Tibial nerve (tissue), 4 donors: Measurements from ENCODE around the gene CCDC160. TPM values are rescaled to one million over a fixed set of nuclear protein-coding genes. Genes with fewer than 3 reads are reported as not detected.
A peak's percentile ranks its signal among the peaks of the same experiment; 100 is the strongest.

Experiments used
- DNase-seq, 2 donors: peaks; one replicate each; pipeline ENCODE4 v3.0.0-alpha.2; 2019; ENCODE audit warnings: low spot score in 2 of 2
- H3K27ac ChIP-seq, 4 donors: fragments of 200-600 bp; sonication (generic) in 3 of 4; one replicate each; pipeline ENCODE4 v1.5.1; 2017 to 2019; ENCODE audit warnings: mild to moderate bottlenecking in 1 of 4
- H3K27me3 ChIP-seq, 2 donors: fragments of 200-600 bp; sonication (generic) in 1 of 2; one replicate each; pipeline versions ENCODE4 v1.5.1 to v1.6.0; 2017 to 2019
- H3K36me3 ChIP-seq, 3 donors: fragments of 200-600 bp; sonication (generic); one replicate each; pipeline ENCODE4 v1.5.1; 2018 to 2019
- H3K4me1 ChIP-seq, 4 donors: fragments of 200-600 bp; sonication (generic) in 3 of 4; one replicate each; pipeline ENCODE4 v1.5.1; 2017 to 2019
- H3K4me3 ChIP-seq, 4 donors: fragments of 200-600 bp; sonication (generic) in 3 of 4; one replicate each; pipeline ENCODE4 v1.5.1; 2017 to 2019; ENCODE audit warnings: mild to moderate bottlenecking in 1 of 4, moderate library complexity in 1 of 4
- H3K9me3 ChIP-seq, 4 donors: fragments of 200-600 bp; sonication (generic) in 3 of 4; one replicate each; pipeline ENCODE4 v1.5.1; 2017 to 2019
- EP300 ChIP-seq, 2 donors: sonication (generic); formaldehyde crosslinking; IDR thresholded peaks; one replicate each; pipeline ENCODE4 v1.6.1; 2017; ENCODE audit warnings: antibody characterized with exemption in 2 of 2, mild to moderate bottlenecking in 1 of 2
- POLR2A ChIP-seq, 2 donors: fragments of 450-650 bp; IDR thresholded peaks; one replicate each; pipeline ENCODE4 v1.6.1; 2017; ENCODE audit warnings: antibody characterized with exemption in 2 of 2, mild to moderate bottlenecking in 2 of 2, moderate library complexity in 2 of 2
- WGBS, 2 donors: methylation state at CpG; one replicate each; pipeline ENCODE4 v1.1.5; 2018; 5-methylcytosine and 5-hydroxymethylcytosine counted together
- total RNA-seq, 4 donors: library from RNA; depleted of rRNA; stranded (reverse); fragments of >200 nt; gene quantifications; one replicate each; pipeline ENCODE4 v1.1.0, GENCODE V29; 2016
- TF ChIP-seq, protein P1 (sequence below), 5 experiments: fragments of 200-600 bp in 3 of 5; fragments of 450-650 bp in 2 of 5; sonication (generic) in 3 of 5; IDR thresholded peaks; one replicate each; pipeline ENCODE4 v1.5.1; 2016 to 2019; ENCODE audit warnings: antibody characterized with exemption in 5 of 5, mild to moderate bottlenecking in 3 of 5, moderate library complexity in 2 of 5

Gene CCDC160
- 1 to 10 TPM in 2 of 4 donors, not detected in 2; 2.1 to 4.2 TPM for total RNA-seq

DNA sequence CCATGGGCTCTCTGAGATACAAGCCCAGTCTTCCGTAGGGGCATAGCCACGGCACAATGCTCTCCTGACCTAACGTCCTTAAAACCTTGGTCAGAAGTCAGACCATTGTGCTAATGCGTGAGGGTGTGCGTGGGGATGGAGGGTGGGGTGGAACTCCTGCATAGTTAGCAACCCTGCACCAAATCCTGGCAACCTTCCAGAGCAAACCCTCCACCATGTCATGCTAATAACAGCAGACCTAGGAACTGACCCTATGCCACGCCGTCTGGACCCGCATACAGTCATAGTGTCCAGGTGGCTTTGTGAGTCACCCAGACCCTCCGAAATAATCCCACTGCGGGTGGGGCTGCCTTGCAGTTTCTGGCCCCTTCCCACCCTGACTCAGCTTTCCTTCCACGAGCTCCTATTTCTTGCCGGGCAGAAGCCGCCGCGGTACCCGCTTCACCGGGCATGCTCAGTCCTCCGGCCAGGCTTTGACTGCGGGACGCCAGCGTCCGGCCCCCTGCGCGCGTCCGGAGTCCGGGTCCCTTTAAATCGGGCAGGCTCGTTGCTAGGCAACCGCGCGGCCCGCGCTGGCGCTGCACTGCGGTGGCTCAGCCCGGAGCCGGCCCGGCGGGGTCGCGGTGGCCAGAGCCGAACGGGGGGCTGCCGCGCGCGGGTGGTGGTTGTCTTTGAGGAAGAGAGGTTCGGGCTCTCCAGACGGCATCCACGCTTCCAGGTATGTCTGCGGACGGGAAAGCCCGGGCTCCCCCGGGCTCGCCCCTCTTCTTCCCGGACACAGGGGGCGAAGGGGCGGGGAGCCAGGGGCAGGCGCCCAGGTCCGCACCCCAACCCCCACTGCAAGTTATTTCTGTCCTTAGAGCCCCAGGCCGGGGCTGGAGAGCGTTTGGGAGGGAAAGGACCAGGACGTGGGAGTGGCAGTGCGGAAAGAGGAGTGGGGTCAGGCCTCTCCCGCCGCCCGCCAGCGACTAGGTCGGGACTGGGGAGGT lies at the start of gene CCDC160:
TSS of gene CCDC160 (plus strand) at position 557 of the 989 bp plus-strand sequence. CDS start 7,619 bp downstream, outside the sequence.
- Histone ChIP-seq H3K4me1 (no peaks in the 10 kb centered on the region), H3K9me3 (no peaks in the 10 kb centered on the region), H3K36me3 (no peaks in the 10 kb centered on the region), H3K27ac (peak within 1 kb of the TSS in 1 of 4 donors; percentile 56), H3K4me3 (peak within 1 kb of the TSS; percentile 40 to 71 (median 50)), H3K27me3 (peaks cover 0 to 10% of the 10 kb centered on the region in 2 donors)
- peak; percentile 8 to 14 for DNase-seq
- WGBS, 2 donors = 1 to 34% methylated on average over 16 to 68 of the region's 70 CpGs
- TF ChIP-seq EP300 (IDR thresholded peaks at IDR 0.05) (no peak), POLR2A (IDR thresholded peaks at IDR 0.05) (no peak)
- TF ChIP-seq, protein P1, sequence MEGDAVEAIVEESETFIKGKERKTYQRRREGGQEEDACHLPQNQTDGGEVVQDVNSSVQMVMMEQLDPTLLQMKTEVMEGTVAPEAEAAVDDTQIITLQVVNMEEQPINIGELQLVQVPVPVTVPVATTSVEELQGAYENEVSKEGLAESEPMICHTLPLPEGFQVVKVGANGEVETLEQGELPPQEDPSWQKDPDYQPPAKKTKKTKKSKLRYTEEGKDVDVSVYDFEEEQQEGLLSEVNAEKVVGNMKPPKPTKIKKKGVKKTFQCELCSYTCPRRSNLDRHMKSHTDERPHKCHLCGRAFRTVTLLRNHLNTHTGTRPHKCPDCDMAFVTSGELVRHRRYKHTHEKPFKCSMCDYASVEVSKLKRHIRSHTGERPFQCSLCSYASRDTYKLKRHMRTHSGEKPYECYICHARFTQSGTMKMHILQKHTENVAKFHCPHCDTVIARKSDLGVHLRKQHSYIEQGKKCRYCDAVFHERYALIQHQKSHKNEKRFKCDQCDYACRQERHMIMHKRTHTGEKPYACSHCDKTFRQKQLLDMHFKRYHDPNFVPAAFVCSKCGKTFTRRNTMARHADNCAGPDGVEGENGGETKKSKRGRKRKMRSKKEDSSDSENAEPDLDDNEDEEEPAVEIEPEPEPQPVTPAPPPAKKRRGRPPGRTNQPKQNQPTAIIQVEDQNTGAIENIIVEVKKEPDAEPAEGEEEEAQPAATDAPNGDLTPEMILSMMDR (IDR thresholded peaks at IDR 0.05) = no peak

DNA sequence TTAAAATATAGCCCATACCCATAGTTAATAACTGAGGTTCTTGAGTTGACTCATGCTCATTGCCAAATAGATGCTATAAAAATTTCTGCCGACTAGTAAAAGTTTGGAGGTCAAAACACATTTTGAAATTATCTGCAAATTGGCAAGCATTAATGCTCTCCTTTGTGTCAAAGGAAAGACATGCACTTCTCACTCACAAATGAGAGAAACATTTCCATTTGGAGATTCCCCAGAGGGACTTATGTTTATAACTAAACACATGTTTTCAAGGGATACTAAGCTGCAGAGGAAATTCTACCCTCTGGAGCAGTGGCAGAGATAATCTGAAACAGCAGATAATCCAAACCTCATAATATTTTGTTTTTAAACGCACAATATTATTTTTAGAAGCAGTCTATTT lies 45.7 kb upstream of the CCDC160 start:
- H3K9me3 ChIP-seq = no peaks in the 10 kb centered on the region
- H3K27ac ChIP-seq = no peak overlapping the region
- H3K4me1 ChIP-seq = no peaks in the 10 kb centered on the region
- WGBS, 2 donors = 13 to 32% methylated on average over 2 of the region's 2 CpGs
- no peaks in the 10 kb centered on the region for H3K36me3 ChIP-seq
- TF ChIP-seq EP300 (IDR thresholded peaks at IDR 0.05) (no peak), POLR2A (IDR thresholded peaks at IDR 0.05) (no peak)
- TF ChIP-seq, protein P1 (IDR thresholded peaks at IDR 0.05) = no peak
- peaks cover 0 to 8% of the 10 kb centered on the region in 2 donors for H3K27me3 ChIP-seq
- H3K4me3 ChIP-seq = no peak overlapping the region
- DNase-seq = no peak

DNA sequence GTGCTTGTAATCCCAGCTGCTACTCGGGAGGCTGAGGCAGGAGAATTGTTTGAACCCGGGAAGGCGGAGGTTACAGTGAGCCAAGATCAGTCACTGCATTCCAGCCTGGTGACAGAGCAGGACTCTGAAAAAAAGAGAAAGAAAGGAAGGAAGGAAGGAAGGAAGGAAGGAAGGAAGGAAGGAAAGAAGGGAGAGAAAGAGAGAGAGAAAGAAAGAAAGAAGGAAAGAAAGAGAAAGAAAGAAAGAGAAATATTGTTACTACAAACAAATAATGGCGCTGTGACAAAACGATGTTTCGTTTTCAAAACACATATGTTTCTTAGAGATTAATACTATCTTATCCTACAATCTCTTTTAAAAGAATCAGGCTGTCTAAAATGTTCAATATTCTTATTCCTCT lies 42.1 kb upstream of the CCDC160 start:
- Histone ChIP-seq H3K4me3 (no peak overlapping the region), H3K27ac (no peak overlapping the region), H3K27me3 (peaks cover 0 to 5% of the 10 kb centered on the region in 2 donors), H3K4me1 (no peaks in the 10 kb centered on the region), H3K36me3 (no peaks in the 10 kb centered on the region), H3K9me3 (no peaks in the 10 kb centered on the region)
- no peak for DNase-seq
- no peak for TF ChIP-seq EP300 (IDR thresholded peaks at IDR 0.05)
- no peak for TF ChIP-seq POLR2A (IDR thresholded peaks at IDR 0.05)
- TF ChIP-seq, protein P1 (IDR thresholded peaks at IDR 0.05) = no peak
- WGBS, 2 donors = 82 to 90% methylated on average over 6 of the region's 6 CpGs

DNA sequence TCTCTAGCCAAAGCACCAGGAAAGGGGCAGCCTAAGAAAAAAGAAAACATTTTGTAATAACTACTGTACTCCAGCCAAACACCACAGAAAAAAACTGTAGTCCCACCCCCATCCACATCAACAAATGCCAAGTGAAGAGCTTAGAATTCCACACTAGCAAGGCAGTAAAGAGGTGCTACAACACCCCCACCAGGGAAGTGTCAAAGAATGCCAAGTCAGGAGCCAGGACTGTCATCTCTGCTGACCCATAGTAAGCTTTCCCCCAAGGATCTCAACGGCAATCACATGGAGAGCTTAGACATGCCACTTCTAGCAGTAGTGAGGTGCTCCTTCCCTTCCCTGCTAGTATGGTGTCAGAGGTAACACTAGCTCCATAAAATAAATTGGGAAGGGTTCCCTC lies 34.4 kb upstream of the CCDC160 start:
- no peak overlapping the region for H3K4me3 ChIP-seq
- no peak for DNase-seq
- H3K27ac ChIP-seq = no peak overlapping the region
- no peaks in the 10 kb centered on the region for H3K27me3 ChIP-seq
- no peaks in the 10 kb centered on the region for H3K4me1 ChIP-seq
- H3K36me3 ChIP-seq = no peaks in the 10 kb centered on the region
- 33 to 65% methylated on average over 1 of the region's 1 CpG for WGBS, 2 donors
- no peaks in the 10 kb centered on the region for H3K9me3 ChIP-seq
- TF ChIP-seq EP300 (IDR thresholded peaks at IDR 0.05) (no peak), POLR2A (IDR thresholded peaks at IDR 0.05) (no peak)
- TF ChIP-seq, protein P1 (IDR thresholded peaks at IDR 0.05) = no peak

DNA sequence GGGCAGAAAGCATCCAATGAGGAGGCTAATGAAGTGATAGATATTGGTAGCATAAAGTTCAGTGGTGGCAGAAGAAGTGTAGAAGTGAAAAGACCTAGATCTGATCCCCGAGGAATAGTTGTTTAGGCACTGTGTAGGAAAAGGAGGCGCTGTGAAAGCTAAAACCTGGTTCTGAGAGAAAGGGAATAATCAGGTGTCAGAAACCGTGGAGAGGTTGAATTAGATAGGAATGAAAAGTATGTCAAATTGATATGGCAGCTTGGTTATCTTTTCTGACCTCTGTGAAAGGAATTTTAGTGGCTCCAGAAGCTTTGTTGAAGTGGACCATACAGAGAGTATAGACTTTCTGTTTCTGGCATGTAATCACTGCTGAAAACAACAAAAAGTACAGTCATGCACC lies 30.8 kb upstream of the CCDC160 start:
- DNase-seq = no peak
- Histone ChIP-seq H3K4me1 (no peaks in the 10 kb centered on the region), H3K36me3 (no peaks in the 10 kb centered on the region), H3K27me3 (no peaks in the 10 kb centered on the region), H3K9me3 (no peaks in the 10 kb centered on the region), H3K27ac (no peak overlapping the region), H3K4me3 (no peak overlapping the region)
- 60 to 81% methylated on average over 3 of the region's 3 CpGs for WGBS, 2 donors
- TF ChIP-seq, protein P1 (IDR thresholded peaks at IDR 0.05) = no peak
- TF ChIP-seq POLR2A (IDR thresholded peaks at IDR 0.05) (no peak), EP300 (IDR thresholded peaks at IDR 0.05) (no peak)
